Smooth muscle cell (in vitro differentiated cells): Measurements from ENCODE around the gene LTA4H. TPM values are rescaled to one million over a fixed set of nuclear protein-coding genes. Genes with fewer than 3 reads are reported as not detected.

Source experiments
- DNase-seq: peaks from one replicate; lab custom pipeline; 2025; ENCODE audit not compliant: unreplicated experiment; lab: John Stamatoyannopoulos, UW
- H2AFZ ChIP-seq: fragments of 200-600 bp; sonication (generic); 2 replicates; pipeline ENCODE4 v1.6.0; 2016; ENCODE audit warnings: antibody characterized with exemption, low read depth, mild to moderate bottlenecking
- H3F3A ChIP-seq: fragments of 200-600 bp; sonication (generic); 2 replicates; pipeline ENCODE4 v1.6.0; 2017; ENCODE audit warnings: antibody characterized with exemption, low read depth
- H3K27ac ChIP-seq: fragments of 200-600 bp; sonication (generic); 2 replicates; pipeline ENCODE4 v1.5.1; 2016; ENCODE audit warnings: low read depth, mild to moderate bottlenecking
- H3K27me3 ChIP-seq: fragments of 200-600 bp; sonication (generic); 2 replicates; pipeline ENCODE4 v1.6.1; 2016; ENCODE audit warnings: low read depth, mild to moderate bottlenecking
- H3K36me3 ChIP-seq: fragments of 200-600 bp; sonication (generic); 2 replicates; pipeline ENCODE4 v1.5.1; 2016; ENCODE audit warnings: low read depth
- H3K4me1 ChIP-seq: fragments of 200-600 bp; sonication (generic); 2 replicates; pipeline ENCODE4 v1.5.1; 2016; ENCODE audit warnings: low read depth
- H3K4me2 ChIP-seq: fragments of 200-600 bp; sonication (generic); 2 replicates; pipeline ENCODE4 v1.6.0; 2016; ENCODE audit warnings: mild to moderate bottlenecking
- H3K4me3 ChIP-seq: fragments of 200-600 bp; sonication (generic); 2 replicates; pipeline ENCODE4 v1.5.1; 2016; ENCODE audit warnings: mild to moderate bottlenecking
- H3K79me2 ChIP-seq: fragments of 200-600 bp; sonication (generic); 2 replicates; pipeline ENCODE4 v1.6.0; 2016; ENCODE audit warnings: low read depth, mild to moderate bottlenecking
- H3K9ac ChIP-seq: fragments of 200-600 bp; sonication (generic); 2 replicates; pipeline ENCODE4 v1.6.0; 2016; ENCODE audit warnings: low read depth
- H3K9me3 ChIP-seq: fragments of 200-600 bp; sonication (generic); replicated peaks from 2 replicates; pipeline ENCODE4 v1.5.1; 2016; ENCODE audit warnings: low read depth
- H4K20me1 ChIP-seq: fragments of 200-600 bp; sonication (generic); 2 replicates; pipeline ENCODE4 v1.6.0; 2016; ENCODE audit warnings: low read depth
- CTCF ChIP-seq: fragments of 200-600 bp; sonication (generic); IDR thresholded peaks from 2 replicates; pipeline ENCODE4 v1.5.1; 2017; ENCODE audit warnings: borderline replicate concordance, mild to moderate bottlenecking, antibody characterized with exemption; ENCODE audit not compliant: insufficient read depth, poor library complexity, severe bottlenecking
- WGBS: methylation state at CpG from one replicate; pipeline ENCODE4 v1.1.7; 2016; ENCODE audit warnings: low lambda C conversion rate; 5-methylcytosine and 5-hydroxymethylcytosine counted together
- polyA plus RNA-seq: library from polyadenylated mRNA; unstranded; fragments of >200 nt; fragmentation: Nextera tagmentation; extraction: Ambion mirVana; gene quantifications from 2 replicates; pipeline ENCODE4 v1.2.1, GENCODE V29; 2016
- total RNA-seq: library from RNA; depleted of rRNA; stranded (reverse); fragments of >200 nt; gene quantifications from 2 replicates; pipeline ENCODE4 v1.2.3, GENCODE V29; 2014

Gene LTA4H
- total and polyA plus RNA-seq, 2 experiments from 2014 or later = 33.9 to 74.4 TPM

- WGBS = 94% methylated on average over 27 of the region's 27 CpGs
- H3K4me2 ChIP-seq = no peak overlapping the region
- H3K79me2 ChIP-seq = no peaks in the 10 kb centered on the region
- H4K20me1 ChIP-seq = no peaks in the 10 kb centered on the region
- H3K4me1 ChIP-seq = peaks cover 22% of the 10 kb centered on the region
- no peak for DNase-seq
- H3K27me3 ChIP-seq = no peaks in the 10 kb centered on the region
- H3K36me3 ChIP-seq = no peaks in the 10 kb centered on the region
- H3K4me3 ChIP-seq = no peak overlapping the region
- H3K9ac ChIP-seq = no peak overlapping the region
- H3F3A ChIP-seq = no peaks in the 10 kb centered on the region
- no peak overlapping the region for H3K27ac ChIP-seq
- H3K9me3 ChIP-seq = no peaks in the 10 kb centered on the region
- no peak for TF ChIP-seq CTCF
- H2AFZ ChIP-seq = no peak overlapping the region
Measured at GRCh38 chr12:95956557-95957145, 78.7 kb downstream of the LTA4H start.

DNA sequence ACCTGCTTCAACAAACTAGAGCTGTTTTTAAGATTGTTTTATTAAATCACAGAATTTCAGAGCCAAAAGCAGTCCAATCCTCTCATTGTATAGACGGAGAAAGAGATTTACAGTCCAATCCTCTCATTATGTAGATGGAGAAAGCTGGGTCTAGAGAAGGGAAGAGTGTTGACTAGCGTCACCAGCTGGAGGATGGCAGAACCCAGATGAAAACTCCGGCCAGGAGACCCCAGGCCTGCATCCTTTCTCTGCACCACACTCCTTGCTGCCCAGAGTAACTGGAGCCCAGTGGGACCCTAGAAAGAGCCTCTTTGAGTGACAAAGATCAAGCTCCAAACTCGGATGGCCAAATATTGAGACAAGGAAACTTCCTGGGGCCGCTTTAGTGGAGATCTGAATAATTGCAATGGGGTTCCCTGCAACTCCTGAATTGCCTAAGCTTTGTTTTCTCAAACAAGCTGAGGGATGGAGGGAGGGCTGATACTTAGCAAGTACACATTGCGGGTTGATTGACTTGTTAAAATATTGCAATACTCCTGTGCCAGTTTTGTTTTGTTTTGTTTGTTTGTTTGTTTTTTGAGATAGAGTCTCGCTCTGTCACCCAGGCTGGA, 79.7 kb downstream of the LTA4H start:
- DNase-seq = no peak
- H2AFZ ChIP-seq = no peak overlapping the region
- no peak overlapping the region for H3K4me3 ChIP-seq
- H3K4me1 ChIP-seq = peaks cover 22% of the 10 kb centered on the region
- no peaks in the 10 kb centered on the region for H4K20me1 ChIP-seq
- H3K79me2 ChIP-seq = no peaks in the 10 kb centered on the region
- TF ChIP-seq CTCF = no peak
- 93% methylated on average over 7 of the region's 7 CpGs for WGBS
- H3K9me3 ChIP-seq = no peaks in the 10 kb centered on the region
- H3K9ac ChIP-seq = no peak overlapping the region
- no peaks in the 10 kb centered on the region for H3K27me3 ChIP-seq
- H3K27ac ChIP-seq = no peak overlapping the region
- H3K4me2 ChIP-seq = no peak overlapping the region
- H3K36me3 ChIP-seq = no peaks in the 10 kb centered on the region
- H3F3A ChIP-seq = no peaks in the 10 kb centered on the region

DNA sequence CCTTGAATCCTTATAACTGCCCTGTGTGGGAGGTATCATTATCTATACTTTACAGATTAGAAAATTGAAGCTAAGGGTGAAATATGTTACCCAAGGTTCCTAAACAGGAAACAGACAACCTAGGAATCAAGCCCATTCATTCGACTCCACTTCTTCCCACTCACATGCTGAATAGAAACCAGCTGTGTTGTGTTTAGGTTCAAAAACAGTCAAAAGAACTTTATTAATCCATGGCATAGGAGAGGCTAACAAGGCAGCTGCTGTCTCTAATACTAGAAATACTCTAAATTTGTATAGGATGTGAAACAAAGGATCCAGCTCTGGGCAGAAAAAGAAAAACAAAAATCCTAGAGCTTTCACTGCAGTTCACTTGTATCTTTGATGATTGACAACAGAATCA, 82.4 kb downstream of the LTA4H start:
- Histone ChIP-seq H3K9ac (no peak overlapping the region), H3K9me3 (no peaks in the 10 kb centered on the region), H3K4me3 (no peak overlapping the region), H4K20me1 (no peaks in the 10 kb centered on the region), H3K27ac (no peak overlapping the region), H3F3A (no peaks in the 10 kb centered on the region), H3K27me3 (no peaks in the 10 kb centered on the region), H3K79me2 (no peaks in the 10 kb centered on the region), H3K4me2 (no peak overlapping the region), H3K36me3 (no peaks in the 10 kb centered on the region), H3K4me1 (peaks cover 29% of the 10 kb centered on the region), H2AFZ (no peak overlapping the region)
- WGBS = 35% methylated on average over 1 of the region's 1 CpG
- DNase-seq = no peak
- no peak for TF ChIP-seq CTCF

DNA sequence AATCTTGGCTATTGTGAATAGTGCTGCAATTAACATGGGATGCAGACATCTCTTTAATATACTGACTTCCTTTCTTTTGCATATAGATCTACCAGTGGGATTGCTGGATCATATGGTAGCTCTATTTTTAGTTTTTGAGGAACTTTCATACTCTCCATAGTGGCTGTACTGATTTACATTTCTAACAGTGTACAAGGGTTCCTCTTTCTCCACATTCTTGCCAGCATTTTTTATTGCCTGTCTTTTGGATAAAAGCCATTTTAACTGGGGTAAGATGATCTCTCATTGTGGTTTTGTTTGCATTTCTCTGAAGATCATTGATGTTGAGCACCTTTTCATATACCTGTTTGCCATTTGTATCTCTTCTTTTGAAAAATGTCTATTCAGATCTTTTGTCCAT, 83.9 kb downstream of the LTA4H start:
- H3K9me3 ChIP-seq = no peaks in the 10 kb centered on the region
- peaks cover 20% of the 10 kb centered on the region for H3K4me1 ChIP-seq
- H3K4me2 ChIP-seq = no peak overlapping the region
- TF ChIP-seq CTCF = no peak
- H2AFZ ChIP-seq = no peak overlapping the region
- no peak for DNase-seq
- no peaks in the 10 kb centered on the region for H3K36me3 ChIP-seq
- no peaks in the 10 kb centered on the region for H4K20me1 ChIP-seq
- H3K79me2 ChIP-seq = no peaks in the 10 kb centered on the region
- no peak overlapping the region for H3K4me3 ChIP-seq
- H3F3A ChIP-seq = no peaks in the 10 kb centered on the region
- no peak overlapping the region for H3K9ac ChIP-seq
- no peak overlapping the region for H3K27ac ChIP-seq
- H3K27me3 ChIP-seq = no peaks in the 10 kb centered on the region
